Lower leg skin (tissue), 4 donors: ENCODE data around the gene GPR137B. TPM values are rescaled to one million over a fixed set of nuclear protein-coding genes. Genes with fewer than 3 reads are reported as not detected.

Experiments
- DNase-seq, 2 donors: peaks; one replicate each; pipeline ENCODE4 v3.0.0-alpha.2; 2019; ENCODE audit warnings: low spot score in 2 of 2
- H3K4me3 ChIP-seq: fragments of 200-600 bp; sonication (generic); 2 replicates; pipeline ENCODE4 v1.5.1; 2017; ENCODE audit warnings: mild to moderate bottlenecking, low read depth; ENCODE audit not compliant: poor library complexity, severe bottlenecking
- POLR2A ChIP-seq, 2 donors: fragments of 450-650 bp; IDR thresholded peaks; one replicate each; pipeline ENCODE4 v1.6.1; 2016 to 2017; ENCODE audit warnings: antibody characterized with exemption in 2 of 2, mild to moderate bottlenecking in 1 of 2, moderate library complexity in 1 of 2
- WGBS, 2 donors: methylation state at CpG; one replicate each; pipeline ENCODE4 v1.1.5; 2018; 5-methylcytosine and 5-hydroxymethylcytosine counted together
- intact Hi-C: fragments of 100-400 bp; cut with DNase I; formaldehyde crosslinking; loops from one replicate; pipeline ENCODE4 v1.15.0; 2023; ENCODE audit warnings: low total_unique reads
- total RNA-seq, 4 donors: library from RNA; depleted of rRNA; stranded (reverse); fragments of >200 nt; gene quantifications; one replicate each; pipeline ENCODE4 v1.1.0, GENCODE V29; 2016
- TF ChIP-seq, protein P1 (sequence below), 3 donors: fragments of 450-650 bp; IDR thresholded peaks; one replicate each; pipeline ENCODE4 v1.5.1; 2016; ENCODE audit warnings: antibody characterized with exemption in 3 of 3, mild to moderate bottlenecking in 3 of 3, moderate library complexity in 2 of 3

GPR137B gene
- total RNA-seq, 4 donors from 2014 or later: 22.5 to 45.5 (median 35.3) TPM

DNA sequence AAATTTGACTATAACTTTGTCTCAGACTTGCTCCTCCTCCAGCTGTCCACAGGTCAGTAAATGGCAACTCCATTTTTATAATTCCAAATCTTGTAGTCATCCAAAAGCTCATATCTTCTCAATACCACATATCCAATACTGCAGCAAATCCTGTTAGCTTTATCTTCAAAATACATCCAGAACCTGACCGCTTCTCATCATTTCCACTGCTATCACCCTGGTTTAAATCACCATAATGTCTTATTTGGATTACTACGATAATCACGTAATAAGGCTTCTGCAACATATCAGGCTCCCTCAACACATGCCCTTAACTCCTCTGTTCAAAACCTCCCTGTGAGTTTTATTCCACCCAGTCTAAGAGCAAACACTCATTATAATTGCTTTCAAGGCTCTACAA lies 104.9 kb downstream of the GPR137B start:
- TF ChIP-seq, protein P1, sequence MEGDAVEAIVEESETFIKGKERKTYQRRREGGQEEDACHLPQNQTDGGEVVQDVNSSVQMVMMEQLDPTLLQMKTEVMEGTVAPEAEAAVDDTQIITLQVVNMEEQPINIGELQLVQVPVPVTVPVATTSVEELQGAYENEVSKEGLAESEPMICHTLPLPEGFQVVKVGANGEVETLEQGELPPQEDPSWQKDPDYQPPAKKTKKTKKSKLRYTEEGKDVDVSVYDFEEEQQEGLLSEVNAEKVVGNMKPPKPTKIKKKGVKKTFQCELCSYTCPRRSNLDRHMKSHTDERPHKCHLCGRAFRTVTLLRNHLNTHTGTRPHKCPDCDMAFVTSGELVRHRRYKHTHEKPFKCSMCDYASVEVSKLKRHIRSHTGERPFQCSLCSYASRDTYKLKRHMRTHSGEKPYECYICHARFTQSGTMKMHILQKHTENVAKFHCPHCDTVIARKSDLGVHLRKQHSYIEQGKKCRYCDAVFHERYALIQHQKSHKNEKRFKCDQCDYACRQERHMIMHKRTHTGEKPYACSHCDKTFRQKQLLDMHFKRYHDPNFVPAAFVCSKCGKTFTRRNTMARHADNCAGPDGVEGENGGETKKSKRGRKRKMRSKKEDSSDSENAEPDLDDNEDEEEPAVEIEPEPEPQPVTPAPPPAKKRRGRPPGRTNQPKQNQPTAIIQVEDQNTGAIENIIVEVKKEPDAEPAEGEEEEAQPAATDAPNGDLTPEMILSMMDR (IDR thresholded peaks at IDR 0.05): no peak
- no peak for TF ChIP-seq POLR2A (IDR thresholded peaks at IDR 0.05)
- intact Hi-C loops: no loop called here

DNA sequence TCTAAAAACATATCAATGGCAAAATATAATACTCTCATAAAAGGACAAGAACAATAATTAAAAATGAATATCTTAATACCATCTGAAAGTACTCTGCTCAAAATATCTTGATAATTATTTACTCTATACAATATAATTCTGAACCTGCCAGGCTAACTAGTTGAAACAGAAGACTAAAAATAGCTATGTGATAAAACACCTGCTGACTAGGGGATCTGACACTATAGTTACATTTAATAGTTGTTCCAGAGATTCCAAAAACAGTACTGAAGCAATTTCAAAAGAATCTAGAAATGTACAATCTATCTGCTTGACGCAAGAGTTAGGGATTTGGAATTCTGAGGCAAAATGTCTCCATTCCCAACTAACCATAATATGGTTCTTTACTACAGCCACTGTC lies 109.2 kb downstream of the GPR137B start:
- no peak overlapping the region for H3K4me3 ChIP-seq
- DNase-seq: no peak
- TF ChIP-seq, protein P1 (IDR thresholded peaks at IDR 0.05): no peak
- TF ChIP-seq POLR2A (IDR thresholded peaks at IDR 0.05): no peak
- WGBS, 2 donors: 95 to 100% methylated on average over 1 of the region's 1 CpG
- intact Hi-C loops: no loop called here

More for the DNA sequence above, 104.9 kb downstream of the GPR137B start:
- H3K4me3 ChIP-seq: no peak overlapping the region
- 94 to 99% methylated on average over 3 of the region's 3 CpGs for WGBS, 2 donors
- DNase-seq: no peak

GRCh38 chr1:236253119-236253518 lies 110.8 kb downstream of the GPR137B start:
- no peak for TF ChIP-seq POLR2A (IDR thresholded peaks at IDR 0.05)
- TF ChIP-seq, protein P1 (IDR thresholded peaks at IDR 0.05): no peak
- H3K4me3 ChIP-seq: no peak overlapping the region
- intact Hi-C loops: no loop called here
- WGBS, 2 donors: 98% methylated on average over 1 of the region's 1 CpG
- DNase-seq: no peak

- intact Hi-C loops: no loop called here
- DNase-seq: no peak
- TF ChIP-seq, protein P1 (IDR thresholded peaks at IDR 0.05): no peak
- no peak for TF ChIP-seq POLR2A (IDR thresholded peaks at IDR 0.05)
- whole genome bisulfite sequencing, 2 donors: 67 to 87% methylated on average over 4 of the region's 4 CpGs
- no peak overlapping the region for H3K4me3 ChIP-seq
Measured at GRCh38 chr1:236253918-236254637, 111.7 kb downstream of the GPR137B start.

DNA sequence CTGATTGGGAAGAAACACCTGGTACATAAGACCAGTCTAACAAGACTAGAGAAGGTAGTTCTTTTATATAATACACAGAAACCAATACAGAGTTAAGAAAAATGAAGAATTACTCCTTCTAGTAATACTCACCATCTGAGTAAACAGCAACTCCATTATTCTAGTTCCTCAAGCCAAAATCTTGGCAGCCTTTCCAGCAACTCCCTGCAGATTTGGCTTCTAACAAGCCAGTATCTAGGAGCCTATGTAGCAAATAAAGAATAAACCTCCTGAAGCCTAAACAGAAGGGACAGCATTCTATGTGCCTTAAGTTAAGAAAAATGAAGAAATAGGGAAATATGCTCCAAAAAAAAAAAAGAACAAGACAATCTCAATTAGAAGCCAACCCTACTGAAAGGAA lies 114.9 kb downstream of the GPR137B start:
- intact Hi-C loops: no loop called here
- TF ChIP-seq POLR2A (IDR thresholded peaks at IDR 0.05): no peak
- TF ChIP-seq, protein P1 (IDR thresholded peaks at IDR 0.05): no peak
- DNase-seq: no peak
- no peak overlapping the region for H3K4me3 ChIP-seq
